GM06990 (cell line): Measurements from ENCODE around the gene PPP2R3A.
"Not testable (repeated sequence)": the region's sequence is repeated elsewhere in the genome, so short reads cannot be mapped to it uniquely, and the experiment has no call there.

ENCODE experiments used
- DNase-seq: peaks from one replicate; pipeline ENCODE4 v3.0.0-alpha.2; 2011; ENCODE audit not compliant: insufficient read length; ENCODE audit errors: extremely low read depth
- H3K27me3 ChIP-seq: replicated peaks from 2 replicates; pipeline ENCODE4 v1.6.0; 2011; ENCODE audit warnings: low read length; ENCODE audit not compliant: control insufficient read depth, insufficient read depth
- H3K36me3 ChIP-seq: 2 replicates; pipeline ENCODE4 v1.5.1; 2011; ENCODE audit warnings: low read length; ENCODE audit not compliant: control insufficient read depth, insufficient read depth
- H3K4me3 ChIP-seq: replicated peaks from 2 replicates; pipeline ENCODE4 v1.5.1; 2011; ENCODE audit warnings: low read depth, mild to moderate bottlenecking, control low read depth, low read length
- CTCF ChIP-seq: IDR thresholded peaks from 2 replicates; pipeline ENCODE4 v1.5.1; 2011; ENCODE audit warnings: low read length, control low read depth, mild to moderate bottlenecking, inconsistent platforms; ENCODE audit not compliant: insufficient read depth, poor library complexity, severe bottlenecking

The PPP2R3A gene

GRCh38 chr3:136093771-136094170, 128.2 kb downstream of the PPP2R3A start:
- no peak overlapping the region for H3K4me3 ChIP-seq
- DNase-seq: no peak
- TF ChIP-seq CTCF: no peak
- no peaks in the 10 kb centered on the region for H3K36me3 ChIP-seq
- H3K27me3 ChIP-seq: no peaks in the 10 kb centered on the region; the same call in 1 of the 2 replicates

GRCh38 chr3:136105044-136105443, 139.5 kb downstream of the PPP2R3A start:
- Histone ChIP-seq H3K27me3 (no peaks in the 10 kb centered on the region), H3K36me3 (no peaks in the 10 kb centered on the region), H3K4me3 (no peak overlapping the region)
- TF ChIP-seq CTCF: no peak
- no peak for DNase-seq

GRCh38 chr3:136106101-136106500, 140.6 kb downstream of the PPP2R3A start:
- no peaks in the 10 kb centered on the region for H3K36me3 ChIP-seq
- no peak overlapping the region for H3K4me3 ChIP-seq
- TF ChIP-seq CTCF: no peak
- H3K27me3 ChIP-seq: no peaks in the 10 kb centered on the region
- DNase-seq: no peak

- DNase-seq: peak; percentile 24
- TF ChIP-seq CTCF: no peak
- Histone ChIP-seq H3K36me3 (no peaks in the 10 kb centered on the region), H3K27me3 (no peaks in the 10 kb centered on the region; the same call in 1 of the 2 replicates), H3K4me3 (no peak overlapping the region)
Measured at GRCh38 chr3:136109499-136109898, 144.0 kb downstream of the PPP2R3A start.

- no peak for DNase-seq
- Histone ChIP-seq H3K4me3 (no peak overlapping the region), H3K36me3 (no peaks in the 10 kb centered on the region), H3K27me3 (no peaks in the 10 kb centered on the region; the same call in 1 of the 2 replicates)
- no peak for TF ChIP-seq CTCF
Measured at GRCh38 chr3:136110481-136110880, 145.0 kb downstream of the PPP2R3A start.

- Histone ChIP-seq H3K27me3 (no peaks in the 10 kb centered on the region; the same call in 1 of the 2 replicates), H3K4me3 (no peak overlapping the region), H3K36me3 (no peaks in the 10 kb centered on the region)
- no peak for TF ChIP-seq CTCF
- no peak for DNase-seq
Measured at GRCh38 chr3:136114421-136114820, 148.9 kb downstream of the PPP2R3A start.

- not testable (repeated sequence) for H3K27me3 ChIP-seq, H3K36me3 ChIP-seq, H3K4me3 ChIP-seq, DNase-seq
Measured at GRCh38 chr3:136119332-136119731, 153.8 kb downstream of the PPP2R3A start.

GRCh38 chr3:136119783-136120182, 154.3 kb downstream of the PPP2R3A start:
- not testable (repeated sequence) for H3K27me3 ChIP-seq, H3K36me3 ChIP-seq, DNase-seq, H3K4me3 ChIP-seq
